ENCODE data around the gene CDS1.
"Not testable (repeated sequence)": the region's sequence is repeated elsewhere in the genome, so short reads cannot be mapped to it uniquely, and the experiment has no call there.

Gene CDS1

DNA sequence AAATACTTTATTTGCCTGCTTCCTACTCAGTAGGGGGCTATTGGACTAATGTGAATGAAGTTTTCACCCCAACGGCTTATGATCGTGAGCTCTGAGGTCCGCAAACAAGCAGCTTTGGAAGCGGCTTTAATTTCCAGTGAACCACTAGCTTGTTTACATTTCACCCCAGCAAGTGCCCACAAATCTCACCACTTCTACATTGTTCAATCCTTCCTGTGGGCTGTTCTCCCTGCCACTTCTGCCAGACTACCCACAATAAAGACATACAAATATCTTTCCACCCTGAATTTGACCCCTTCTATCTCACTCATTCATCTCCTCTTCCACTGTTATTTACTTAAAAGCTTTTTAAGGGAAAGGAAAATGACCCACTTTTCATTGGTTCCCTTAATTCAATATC lies 98.0 kb downstream of the CDS1 start:
- H2AFZ ChIP-seq (ENCODE audit: low read length): no peak overlapping the region
- H3K79me2 ChIP-seq (ENCODE audit: low read length): no peaks in the 10 kb centered on the region
- H3F3A ChIP-seq (ENCODE audit: insufficient read depth, low read length): no peaks in the 10 kb centered on the region
- H3K36me3 ChIP-seq (replicated peaks; ENCODE audit: insufficient read depth, low read length): no peaks in the 10 kb centered on the region
- no peak for DNase-seq
- peaks cover 5% of the 10 kb centered on the region for H3K4me1 ChIP-seq (ENCODE audit: low read length)
- H3K9ac ChIP-seq (ENCODE audit: low read length): no peak overlapping the region
- no peak overlapping the region for H3K27ac ChIP-seq (ENCODE audit: low read length)
- H3K9me3 ChIP-seq (replicated peaks; ENCODE audit: insufficient read depth, low read length): no peaks in the 10 kb centered on the region
- TF ChIP-seq, protein P1, sequence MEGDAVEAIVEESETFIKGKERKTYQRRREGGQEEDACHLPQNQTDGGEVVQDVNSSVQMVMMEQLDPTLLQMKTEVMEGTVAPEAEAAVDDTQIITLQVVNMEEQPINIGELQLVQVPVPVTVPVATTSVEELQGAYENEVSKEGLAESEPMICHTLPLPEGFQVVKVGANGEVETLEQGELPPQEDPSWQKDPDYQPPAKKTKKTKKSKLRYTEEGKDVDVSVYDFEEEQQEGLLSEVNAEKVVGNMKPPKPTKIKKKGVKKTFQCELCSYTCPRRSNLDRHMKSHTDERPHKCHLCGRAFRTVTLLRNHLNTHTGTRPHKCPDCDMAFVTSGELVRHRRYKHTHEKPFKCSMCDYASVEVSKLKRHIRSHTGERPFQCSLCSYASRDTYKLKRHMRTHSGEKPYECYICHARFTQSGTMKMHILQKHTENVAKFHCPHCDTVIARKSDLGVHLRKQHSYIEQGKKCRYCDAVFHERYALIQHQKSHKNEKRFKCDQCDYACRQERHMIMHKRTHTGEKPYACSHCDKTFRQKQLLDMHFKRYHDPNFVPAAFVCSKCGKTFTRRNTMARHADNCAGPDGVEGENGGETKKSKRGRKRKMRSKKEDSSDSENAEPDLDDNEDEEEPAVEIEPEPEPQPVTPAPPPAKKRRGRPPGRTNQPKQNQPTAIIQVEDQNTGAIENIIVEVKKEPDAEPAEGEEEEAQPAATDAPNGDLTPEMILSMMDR (IDR thresholded peaks at IDR 0.05; ENCODE audit: low read length): no peak
- no peak for TF ChIP-seq EZH2 (optimal IDR thresholded peaks at IDR 0.05; ENCODE audit: low read depth, low read length)
- no peak for TF ChIP-seq EZH2phosphoT487 (IDR thresholded peaks at IDR 0.05; ENCODE audit: low read length)
- no peaks in the 10 kb centered on the region for H3K9me2 ChIP-seq (replicated peaks; ENCODE audit: insufficient read depth, low read length)
- no peak overlapping the region for H3K4me2 ChIP-seq (ENCODE audit: low read depth, low read length)
- H4K20me1 ChIP-seq (ENCODE audit: insufficient read depth, low read length): no peaks in the 10 kb centered on the region
- H3K27me3 ChIP-seq (replicated peaks; ENCODE audit: insufficient read depth, low read length): no peaks in the 10 kb centered on the region
- H3K4me3 ChIP-seq (ENCODE audit: low read length): no peak overlapping the region

DNA sequence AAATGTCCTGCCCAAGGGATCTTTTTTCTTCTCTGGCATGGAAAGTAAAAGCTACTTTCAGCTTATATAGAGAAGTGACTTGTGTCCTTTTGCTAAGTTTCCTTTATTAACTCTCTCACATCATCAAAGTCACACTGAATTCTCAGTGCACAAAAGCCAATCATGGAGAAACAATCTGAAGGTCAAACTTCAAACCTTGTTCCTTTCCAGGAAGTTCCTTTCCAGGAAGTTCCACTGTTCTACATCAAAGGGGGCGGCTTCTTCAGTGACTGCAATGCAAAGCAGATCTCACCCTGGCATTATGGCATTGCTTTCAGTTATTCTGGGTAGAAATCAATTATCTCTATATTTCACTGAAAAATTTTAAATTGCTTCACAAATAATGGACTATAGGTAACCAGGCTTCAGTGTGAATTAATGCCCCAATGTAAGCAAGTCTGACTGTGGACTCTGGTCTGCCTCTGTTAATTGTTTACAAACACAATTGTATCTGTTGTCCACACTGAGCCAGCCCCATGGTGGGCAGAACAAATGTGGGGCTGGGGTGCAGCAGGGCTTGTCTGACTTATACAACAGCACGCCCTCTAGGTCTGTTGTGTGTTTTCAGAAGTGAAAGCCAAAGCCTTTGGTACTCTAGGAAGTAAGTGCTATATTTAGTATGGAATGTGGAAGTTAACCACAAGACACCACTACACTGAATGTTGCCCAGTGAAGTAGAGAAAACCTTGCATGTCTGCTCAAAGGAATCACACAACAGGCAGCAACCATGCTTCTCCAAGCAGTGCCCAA lies 98.8 kb downstream of the CDS1 start:
- Histone ChIP-seq H3K9ac (ENCODE audit: low read length) (no peak overlapping the region), H3K4me1 (ENCODE audit: low read length) (peaks cover 5% of the 10 kb centered on the region), H3K27ac (ENCODE audit: low read length) (no peak overlapping the region), H3K9me2 (replicated peaks; ENCODE audit: insufficient read depth, low read length) (no peaks in the 10 kb centered on the region), H3K4me2 (ENCODE audit: low read depth, low read length) (no peak overlapping the region), H3K36me3 (replicated peaks; ENCODE audit: insufficient read depth, low read length) (no peaks in the 10 kb centered on the region), H3K9me3 (replicated peaks; ENCODE audit: insufficient read depth, low read length) (no peaks in the 10 kb centered on the region), H3K4me3 (ENCODE audit: low read length) (no peak overlapping the region), H3F3A (ENCODE audit: insufficient read depth, low read length) (no peaks in the 10 kb centered on the region), H3K27me3 (replicated peaks; ENCODE audit: insufficient read depth, low read length) (no peaks in the 10 kb centered on the region), H4K20me1 (ENCODE audit: insufficient read depth, low read length) (no peaks in the 10 kb centered on the region), H3K79me2 (ENCODE audit: low read length) (no peaks in the 10 kb centered on the region), H2AFZ (ENCODE audit: low read length) (no peak overlapping the region)
- TF ChIP-seq, protein P1 (IDR thresholded peaks at IDR 0.05; ENCODE audit: low read length): no peak
- TF ChIP-seq EZH2phosphoT487 (IDR thresholded peaks at IDR 0.05; ENCODE audit: low read length) (no peak), EZH2 (optimal IDR thresholded peaks at IDR 0.05; ENCODE audit: low read depth, low read length) (no peak)
- peak; percentile 7 for DNase-seq

DNA sequence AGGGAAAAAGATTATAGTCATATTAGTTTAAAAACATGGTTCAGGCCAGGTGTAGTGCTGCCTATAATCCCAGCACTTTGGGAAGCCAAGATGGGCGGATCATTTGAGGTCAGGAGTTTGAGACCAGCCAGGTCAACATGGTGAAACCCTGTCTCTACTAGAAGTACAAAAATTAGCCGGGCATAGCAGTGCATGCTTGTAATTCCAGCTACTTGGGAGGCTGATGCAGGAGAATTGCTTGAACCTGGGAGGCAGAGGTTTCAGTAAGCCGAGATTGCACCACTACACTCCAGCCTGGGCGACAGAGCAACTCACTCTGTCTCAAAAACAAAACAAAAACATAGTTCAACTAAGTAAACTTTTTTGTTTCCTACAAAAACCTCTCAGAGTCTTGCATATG lies 99.7 kb downstream of the CDS1 start:
- H3K27me3 ChIP-seq (replicated peaks; ENCODE audit: insufficient read depth, low read length); H3K4me1 ChIP-seq (ENCODE audit: low read length); H3K79me2 ChIP-seq (ENCODE audit: low read length); H3K9me2 ChIP-seq (replicated peaks; ENCODE audit: insufficient read depth, low read length); H3K36me3 ChIP-seq (replicated peaks; ENCODE audit: insufficient read depth, low read length); H2AFZ ChIP-seq (ENCODE audit: low read length); H3K27ac ChIP-seq (ENCODE audit: low read length); H3K9ac ChIP-seq (ENCODE audit: low read length); DNase-seq; H4K20me1 ChIP-seq (ENCODE audit: insufficient read depth, low read length); H3K4me2 ChIP-seq (ENCODE audit: low read depth, low read length); H3F3A ChIP-seq (ENCODE audit: insufficient read depth, low read length); H3K9me3 ChIP-seq (replicated peaks; ENCODE audit: insufficient read depth, low read length); H3K4me3 ChIP-seq (ENCODE audit: low read length): not testable (repeated sequence)
